IPS-18a (cell line): ENCODE measurements around the gene PLEK2.
"Not testable (repeated sequence)": the region's sequence is repeated elsewhere in the genome, so short reads cannot be mapped to it uniquely, and the experiment has no call there.

Experiments
- H3K27ac ChIP-seq: one replicate; pipeline ENCODE4 v1.5.1; 2013; ENCODE audit warnings: low read length
- H3K27me3 ChIP-seq: one replicate; pipeline ENCODE4 v1.6.1; 2013; ENCODE audit warnings: mild to moderate bottlenecking, low read length; ENCODE audit not compliant: control insufficient read depth, insufficient read depth
- H3K36me3 ChIP-seq: one replicate; pipeline ENCODE4 v1.6.1; 2013; ENCODE audit warnings: low read depth, low read length; ENCODE audit not compliant: control insufficient read depth
- H3K4me1 ChIP-seq: one replicate; pipeline ENCODE4 v1.6.1; 2013; ENCODE audit warnings: low read depth, low read length; ENCODE audit not compliant: control insufficient read depth
- H3K4me3 ChIP-seq: one replicate; pipeline ENCODE4 v1.5.1; 2013; ENCODE audit warnings: low read length
- H3K9ac ChIP-seq: one replicate; pipeline ENCODE4 v1.6.1; 2013; ENCODE audit warnings: mild to moderate bottlenecking, low read length, moderate library complexity
- H3K9me3 ChIP-seq: one replicate; pipeline ENCODE4 v1.6.1; 2013; ENCODE audit warnings: low read depth, low read length; ENCODE audit not compliant: control insufficient read depth

The PLEK2 gene

DNA sequence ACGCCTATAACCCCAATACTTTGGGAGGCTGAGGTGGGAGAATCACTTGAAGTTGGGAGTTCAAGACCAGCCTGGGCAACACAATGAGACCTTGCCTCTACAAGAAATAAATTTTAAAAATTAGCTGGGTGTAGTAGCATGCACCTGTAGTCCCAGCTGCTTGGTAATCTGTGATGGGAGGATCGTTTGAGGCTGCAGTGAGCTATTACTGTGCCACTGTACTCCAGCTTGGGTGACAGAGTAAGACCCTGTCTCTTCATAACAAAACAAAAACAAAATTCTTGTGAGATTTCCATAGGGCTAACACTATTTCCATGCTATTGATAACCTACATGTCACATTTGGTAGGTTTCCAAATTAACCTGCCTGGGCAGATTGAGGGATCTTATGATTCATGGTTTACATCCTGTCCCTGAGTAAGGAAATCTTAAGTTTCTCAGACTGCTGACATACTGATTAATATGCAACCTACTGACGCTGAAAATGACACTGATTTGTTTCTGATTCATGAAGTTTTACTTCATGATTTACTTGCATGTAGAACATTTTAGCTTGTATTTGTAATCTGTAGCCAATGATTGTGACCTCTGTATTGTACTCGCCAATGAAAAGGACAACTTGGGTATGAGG is 68.2 kb downstream of the PLEK2 start:
- no peaks in the 10 kb centered on the region for H3K4me1 ChIP-seq
- no peak overlapping the region for H3K9ac ChIP-seq
- no peaks in the 10 kb centered on the region for H3K27me3 ChIP-seq
- no peaks in the 10 kb centered on the region for H3K9me3 ChIP-seq
- peaks cover 57% of the 10 kb centered on the region for H3K36me3 ChIP-seq
- no peak overlapping the region for H3K4me3 ChIP-seq
- no peak overlapping the region for H3K27ac ChIP-seq

DNA sequence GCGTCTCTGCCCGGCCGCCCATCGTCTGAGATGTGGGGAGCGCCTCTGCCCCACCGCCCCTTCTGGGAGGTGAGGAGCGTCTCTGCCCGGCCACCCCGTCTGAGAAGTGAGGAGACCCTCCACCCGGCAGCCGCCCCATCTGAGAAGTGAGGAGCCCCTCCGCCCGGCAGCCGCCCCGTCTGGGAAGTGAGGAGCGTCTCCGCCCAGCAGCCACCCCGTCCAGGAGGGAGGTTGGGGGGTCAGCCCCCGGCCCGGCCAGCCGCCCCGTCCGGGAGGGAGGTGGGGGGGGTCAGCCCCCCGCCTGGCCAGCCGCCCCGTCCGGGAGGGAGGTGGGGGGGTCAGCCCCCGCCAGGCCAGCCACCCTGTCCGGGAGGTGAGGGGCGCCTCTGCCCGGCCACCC is 70.7 kb downstream of the PLEK2 start:
- not testable (repeated sequence) for H3K27ac ChIP-seq, H3K4me1 ChIP-seq, H3K9me3 ChIP-seq, H3K27me3 ChIP-seq, H3K9ac ChIP-seq, H3K4me3 ChIP-seq
- peaks cover 64% of the 10 kb centered on the region for H3K36me3 ChIP-seq
